GM18870 (cell line): ENCODE results near the gene GJB3.
"Not testable (repeated sequence)": the region's sequence is repeated elsewhere in the genome, so short reads cannot be mapped to it uniquely, and the experiment has no call there.

ENCODE experiments used
- ATAC-seq: cut with Tn5 transposase; IDR thresholded peaks from one replicate; pipeline ENCODE4 v1.9.1; 2021; ENCODE audit warnings: moderate library complexity; ENCODE audit not compliant: unreplicated experiment

GJB3 gene

GRCh38 chr1:34785231-34785874 is 4.3 kb downstream of the GJB3 start:
- ATAC-seq, result no peak

- no peak for ATAC-seq
Measured at GRCh38 chr1:34785875-34786470, 5.0 kb downstream of the GJB3 start.

GRCh38 chr1:34786521-34787325 is 5.7 kb downstream of the GJB3 start:
- ATAC-seq, result no peak

GRCh38 chr1:34787461-34788420 is 6.7 kb downstream of the GJB3 start:
- no peak for ATAC-seq

GRCh38 chr1:34790985-34791384 is 10.0 kb downstream of the GJB3 start:
- ATAC-seq, result no peak

- no peak for ATAC-seq
Measured at GRCh38 chr1:34792424-34792823, 11.4 kb downstream of the GJB3 start.

- ATAC-seq, result no peak
Measured at GRCh38 chr1:34792868-34793727, 12.1 kb downstream of the GJB3 start, which contains the start of gene GJA4. Gene GJA4 (plus strand): TSS chr1:34792999. CDS start chr1:34794214, 1,215 bp downstream.

- ATAC-seq, result no peak
Measured at GRCh38 chr1:34794001-34794789, 13.2 kb downstream of the GJB3 start.

GRCh38 chr1:34794790-34795180 is 13.8 kb downstream of the GJB3 start:
- no peak for ATAC-seq

- ATAC-seq, result no peak
Measured at GRCh38 chr1:34795916-34796315, 14.9 kb downstream of the GJB3 start.

GRCh38 chr1:34796990-34797389 is 16.0 kb downstream of the GJB3 start:
- ATAC-seq, result no peak

GRCh38 chr1:34800214-34800613 is 19.2 kb downstream of the GJB3 start:
- ATAC-seq, result no peak

- ATAC-seq, result no peak
Measured at GRCh38 chr1:34803770-34804169, 22.8 kb downstream of the GJB3 start.

GRCh38 chr1:34806396-34806795 is 25.4 kb downstream of the GJB3 start:
- ATAC-seq, result no peak

GRCh38 chr1:34808051-34808810 is 27.2 kb downstream of the GJB3 start:
- no peak for ATAC-seq

- ATAC-seq, result not testable (repeated sequence)
Measured at GRCh38 chr1:34810781-34811180, 29.8 kb downstream of the GJB3 start.

GRCh38 chr1:34816332-34816731 is 35.3 kb downstream of the GJB3 start:
- ATAC-seq, result no peak

- no peak for ATAC-seq
Measured at GRCh38 chr1:34816778-34817177, 35.8 kb downstream of the GJB3 start.
